ENCODE results near the gene TMEM151A. TPM values are rescaled to one million over a fixed set of nuclear protein-coding genes. Genes with fewer than 3 reads are reported as not detected.

Gene TMEM151A
- total RNA-seq, 1 experiment from 2014 or later, result 1.4 TPM

DNA sequence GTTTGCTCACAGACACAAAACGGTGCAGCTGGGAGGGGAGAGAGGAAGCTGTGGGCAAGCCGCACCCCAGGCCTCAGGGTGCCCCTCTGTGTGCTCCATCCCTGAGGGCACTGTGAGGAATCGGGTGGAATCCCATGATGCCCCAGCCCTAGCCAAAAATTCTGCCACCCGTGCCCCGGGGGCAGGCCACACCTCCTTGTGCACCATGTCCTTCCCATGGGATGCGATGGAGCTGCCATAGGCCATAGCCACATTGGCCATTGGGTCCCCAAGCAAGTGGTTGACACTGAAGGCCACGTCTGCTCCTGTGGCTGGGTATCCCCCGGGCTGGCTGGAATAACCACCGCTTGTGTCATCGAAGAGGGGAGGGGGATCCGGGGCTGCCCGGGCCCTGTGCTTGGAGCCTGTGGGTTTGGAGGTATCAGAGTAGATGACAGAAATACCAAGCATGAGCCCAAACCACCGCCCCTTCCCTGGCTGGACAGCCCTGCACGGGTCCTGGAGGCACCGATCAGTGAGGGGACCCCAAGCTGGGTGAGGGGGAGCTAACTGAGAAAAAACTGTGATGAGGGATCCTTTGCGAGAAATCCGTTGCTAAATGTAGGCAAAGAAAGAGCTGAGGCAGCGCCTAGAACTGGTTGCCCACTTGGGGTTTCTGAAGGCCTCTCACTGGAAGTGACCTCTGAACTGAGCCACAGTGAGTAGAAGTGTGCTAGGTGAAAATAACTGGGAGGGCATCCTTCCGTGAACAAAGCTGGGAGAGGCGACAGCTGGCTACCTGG lies 3.6 kb upstream of the TMEM151A start:
- TSS peak; percentile 39 for BruUV-seq (replicated peaks)
- TF ChIP-seq CTCF (IDR thresholded peaks at IDR 0.05; ENCODE audit: unreplicated experiment), result no peak
- H3K4me3 Mint-ChIP-seq (ENCODE audit: low read depth, unreplicated experiment), result peak overlapping the region; percentile 80
- intact Hi-C loops (cut with micrococcal nuclease; ENCODE audit: unreplicated experiment), result no loop called here
- peaks cover 46% of the 10 kb centered on the region for H3K36me3 Mint-ChIP-seq (ENCODE audit: insufficient read depth, unreplicated experiment)
- CTCF ChIA-PET, result interaction anchor here (0.7 to 1.6 kb wide), 4 partner anchors 10 to 236 kb away, joined by 3 to 11 read pairs (median 6); partner anchors contain the start of gene SF3B2
- no peaks in the 10 kb centered on the region for H3K9me3 Mint-ChIP-seq (ENCODE audit: low read depth, unreplicated experiment)
- no peak for DNase-seq
- H3K27ac Mint-ChIP-seq (ENCODE audit: unreplicated experiment), result peak overlapping the region; percentile 90
- H3K27me3 Mint-ChIP-seq (ENCODE audit: unreplicated experiment), result peaks cover 23% of the 10 kb centered on the region
- H3K4me1 Mint-ChIP-seq (ENCODE audit: low read depth, unreplicated experiment), result peaks cover 25% of the 10 kb centered on the region

DNA sequence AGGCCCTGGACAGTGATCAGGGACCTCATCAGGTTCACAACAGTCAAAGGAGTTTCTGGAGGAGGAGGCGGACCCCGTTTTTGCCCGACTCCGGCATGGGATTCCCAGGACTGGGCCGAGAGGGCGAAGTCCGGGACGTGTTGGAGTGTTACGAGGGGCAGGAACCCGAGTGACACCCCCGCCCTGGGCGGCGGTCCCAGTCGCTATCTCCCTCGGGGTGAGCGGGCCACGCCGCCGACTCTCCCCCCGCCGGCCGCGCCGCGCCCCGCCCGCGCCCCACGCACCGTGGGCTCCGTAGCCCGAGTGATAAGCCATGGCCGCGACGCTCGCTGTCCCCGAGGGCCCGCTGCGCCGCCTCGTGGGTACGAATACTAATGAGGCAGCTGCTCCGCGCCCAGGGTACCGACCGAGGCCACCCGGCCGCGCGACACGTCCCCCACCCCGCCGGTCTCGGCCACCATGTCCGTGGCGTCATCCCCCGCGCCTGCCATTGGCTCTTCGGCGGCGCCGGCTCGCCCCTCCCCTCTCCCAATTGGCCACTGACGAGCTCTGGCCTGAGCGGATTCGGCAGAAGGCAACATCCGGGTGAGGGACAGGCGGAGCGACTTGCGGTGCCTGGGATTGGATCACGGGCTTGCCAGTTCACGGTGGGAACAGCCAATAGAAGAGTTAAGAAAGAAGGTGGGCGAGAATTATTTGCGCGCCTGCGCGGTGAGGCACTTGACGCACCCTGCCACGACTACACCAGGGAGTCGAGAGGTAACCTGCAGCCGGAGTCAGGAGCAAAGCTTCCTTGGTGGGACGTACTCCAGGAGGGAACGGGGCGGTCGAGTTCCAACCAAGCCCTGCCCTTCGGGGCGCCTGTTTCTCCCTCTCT lies 2.8 kb upstream of the TMEM151A start, which contains the start of gene YIF1A:
TSS of gene YIF1A (minus strand) at position 473 of the 877 bp plus-strand sequence. CDS start at position 315, 158 bp downstream.
- H3K4me3 Mint-ChIP-seq (ENCODE audit: low read depth, unreplicated experiment), result peak within 1 kb of the TSS; percentile 80
- no TSS peak for BruUV-seq (replicated peaks)
- DNase-seq, result peak; percentile 98
- peaks cover 31% of the 10 kb centered on the region for H3K27me3 Mint-ChIP-seq (ENCODE audit: unreplicated experiment)
- intact Hi-C loops (cut with micrococcal nuclease; ENCODE audit: unreplicated experiment), result no loop called here
- peaks cover 42% of the 10 kb centered on the region for H3K36me3 Mint-ChIP-seq (ENCODE audit: insufficient read depth, unreplicated experiment)
- CTCF ChIA-PET, result interaction anchor here (0.6 to 1.6 kb wide), 8 partner anchors 9 to 1884 kb away, joined by 3 to 11 read pairs (median 3); partner anchors contain the start of genes PELI3 and SF3B2
- TF ChIP-seq CTCF (IDR thresholded peaks at IDR 0.05; ENCODE audit: unreplicated experiment), result no peak
- peak within 1 kb of the TSS; percentile 90 for H3K27ac Mint-ChIP-seq (ENCODE audit: unreplicated experiment)
- H3K9me3 Mint-ChIP-seq (ENCODE audit: low read depth, unreplicated experiment), result no peaks in the 10 kb centered on the region
- peaks cover 31% of the 10 kb centered on the region for H3K4me1 Mint-ChIP-seq (ENCODE audit: low read depth, unreplicated experiment)

DNA sequence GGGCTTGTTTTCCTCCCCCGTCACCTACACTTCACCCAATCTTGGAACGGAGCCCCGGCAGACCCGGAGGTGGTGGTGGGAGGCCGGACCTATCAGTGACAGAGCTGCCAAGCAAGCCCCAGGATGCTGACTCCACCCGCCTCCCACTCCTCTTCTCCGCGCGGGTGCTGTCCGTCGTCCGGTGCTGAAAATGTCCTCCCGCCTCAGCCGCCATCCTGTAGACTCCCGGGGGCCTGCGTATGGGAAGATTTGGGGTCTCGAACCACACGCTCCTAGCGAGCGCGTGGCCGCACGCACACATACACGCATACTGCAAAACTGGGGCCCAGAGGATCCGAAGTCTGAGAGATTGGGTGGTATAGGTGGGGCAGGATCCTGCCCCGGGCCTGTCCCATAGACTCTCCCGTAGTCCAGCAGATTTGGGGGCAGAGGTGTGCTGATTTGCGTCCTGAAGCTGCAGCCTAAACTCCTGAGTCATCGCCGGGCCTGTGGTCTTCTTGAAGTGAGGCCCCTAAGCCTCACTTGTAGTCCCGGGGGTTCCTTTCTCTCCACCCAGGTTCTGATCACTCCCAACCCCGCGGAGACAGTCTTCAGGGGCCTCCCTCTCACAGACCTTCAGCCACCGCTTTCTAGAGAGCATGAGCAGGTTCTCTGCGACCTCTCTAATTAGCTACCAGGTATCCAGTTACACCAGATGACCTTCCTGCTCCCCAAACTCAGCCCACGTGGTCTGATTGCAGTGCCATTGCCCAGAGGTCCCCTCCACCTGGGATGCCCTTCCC lies 2.0 kb upstream of the TMEM151A start:
- Mint-ChIP-seq H3K36me3 (ENCODE audit: insufficient read depth, unreplicated experiment) (peaks cover 42% of the 10 kb centered on the region), H3K27me3 (ENCODE audit: unreplicated experiment) (peaks cover 33% of the 10 kb centered on the region), H3K9me3 (ENCODE audit: low read depth, unreplicated experiment) (no peaks in the 10 kb centered on the region), H3K27ac (ENCODE audit: unreplicated experiment) (peak overlapping the region; percentile 90), H3K4me3 (ENCODE audit: low read depth, unreplicated experiment) (peak overlapping the region; percentile 80), H3K4me1 (ENCODE audit: low read depth, unreplicated experiment) (peaks cover 31% of the 10 kb centered on the region)
- intact Hi-C loops (cut with micrococcal nuclease; ENCODE audit: unreplicated experiment), result no loop called here
- TF ChIP-seq CTCF (IDR thresholded peaks at IDR 0.05; ENCODE audit: unreplicated experiment), result no peak
- BruUV-seq (replicated peaks), result TSS peak; percentile 74
- CTCF ChIA-PET, result interaction anchor here (0.6 to 1.6 kb wide), 6 partner anchors 22 to 238 kb away, joined by 3 to 11 read pairs (median 4); partner anchors contain the start of genes PELI3 and SF3B2
- peak; percentile 77 for DNase-seq

GRCh38 chr11:66290330-66290621 lies 1.4 kb upstream of the TMEM151A start:
- BruUV-seq (replicated peaks), result no TSS peak
- peak overlapping the region; percentile 80 for H3K4me3 Mint-ChIP-seq (ENCODE audit: low read depth, unreplicated experiment)
- intact Hi-C loops (cut with micrococcal nuclease; ENCODE audit: unreplicated experiment), result no loop called here
- peaks cover 42% of the 10 kb centered on the region for H3K36me3 Mint-ChIP-seq (ENCODE audit: insufficient read depth, unreplicated experiment)
- TF ChIP-seq CTCF (IDR thresholded peaks at IDR 0.05; ENCODE audit: unreplicated experiment), result no peak
- H3K9me3 Mint-ChIP-seq (ENCODE audit: low read depth, unreplicated experiment), result no peaks in the 10 kb centered on the region
- peaks cover 31% of the 10 kb centered on the region for H3K4me1 Mint-ChIP-seq (ENCODE audit: low read depth, unreplicated experiment)
- H3K27ac Mint-ChIP-seq (ENCODE audit: unreplicated experiment), result peak overlapping the region; percentile 90
- CTCF ChIA-PET, result no interaction called here
- H3K27me3 Mint-ChIP-seq (ENCODE audit: unreplicated experiment), result peaks cover 33% of the 10 kb centered on the region
- DNase-seq, result no peak
